ENCODE data around the gene LRP1.

The LRP1 gene

DNA sequence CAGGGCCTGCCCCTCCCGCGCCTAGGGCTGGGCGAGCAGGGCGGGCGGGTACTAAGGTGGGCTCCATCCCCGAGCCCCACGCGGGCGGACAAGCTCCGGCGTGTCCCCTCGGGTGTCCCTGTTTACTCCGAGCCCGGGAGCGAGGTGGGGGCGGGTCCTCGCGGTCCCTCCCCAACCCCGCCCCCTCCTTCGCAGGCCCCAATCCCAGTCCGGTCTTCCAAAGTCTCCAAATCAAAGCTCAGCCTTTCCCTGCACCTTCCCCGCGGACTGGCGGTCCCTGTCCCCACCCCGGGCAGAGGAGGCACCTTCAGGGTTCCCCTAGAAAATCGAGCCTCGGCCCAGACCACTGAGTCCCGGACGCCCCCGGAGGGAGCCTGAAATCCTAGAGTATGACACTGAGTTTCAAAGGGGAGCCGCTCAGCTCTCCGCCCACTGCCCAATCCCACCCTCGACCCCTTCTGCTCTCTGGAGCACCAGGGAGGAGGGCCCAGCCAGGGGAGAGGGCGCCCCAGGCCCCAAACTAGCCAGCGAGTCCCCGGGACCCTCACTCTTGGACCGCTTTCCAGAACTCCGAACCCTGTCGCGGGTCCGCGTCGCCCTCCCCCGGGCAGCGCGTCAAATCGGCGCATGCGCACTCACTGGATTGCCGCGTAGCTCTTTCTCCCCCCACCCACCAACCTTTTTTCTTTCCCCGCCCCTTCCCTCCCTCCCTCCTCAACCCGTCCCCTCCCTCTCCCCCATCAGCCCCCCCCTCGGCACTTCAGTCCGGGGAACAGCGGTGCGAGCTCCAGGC, at the start of gene LRP1:
TSS of gene LRP1 (plus strand) at position 758 of the 793 bp plus-strand sequence. CDS start 482 bp downstream, outside the sequence.
- peak; percentile 78 for DNase-seq (ENCODE audit: low spot score)

DNA sequence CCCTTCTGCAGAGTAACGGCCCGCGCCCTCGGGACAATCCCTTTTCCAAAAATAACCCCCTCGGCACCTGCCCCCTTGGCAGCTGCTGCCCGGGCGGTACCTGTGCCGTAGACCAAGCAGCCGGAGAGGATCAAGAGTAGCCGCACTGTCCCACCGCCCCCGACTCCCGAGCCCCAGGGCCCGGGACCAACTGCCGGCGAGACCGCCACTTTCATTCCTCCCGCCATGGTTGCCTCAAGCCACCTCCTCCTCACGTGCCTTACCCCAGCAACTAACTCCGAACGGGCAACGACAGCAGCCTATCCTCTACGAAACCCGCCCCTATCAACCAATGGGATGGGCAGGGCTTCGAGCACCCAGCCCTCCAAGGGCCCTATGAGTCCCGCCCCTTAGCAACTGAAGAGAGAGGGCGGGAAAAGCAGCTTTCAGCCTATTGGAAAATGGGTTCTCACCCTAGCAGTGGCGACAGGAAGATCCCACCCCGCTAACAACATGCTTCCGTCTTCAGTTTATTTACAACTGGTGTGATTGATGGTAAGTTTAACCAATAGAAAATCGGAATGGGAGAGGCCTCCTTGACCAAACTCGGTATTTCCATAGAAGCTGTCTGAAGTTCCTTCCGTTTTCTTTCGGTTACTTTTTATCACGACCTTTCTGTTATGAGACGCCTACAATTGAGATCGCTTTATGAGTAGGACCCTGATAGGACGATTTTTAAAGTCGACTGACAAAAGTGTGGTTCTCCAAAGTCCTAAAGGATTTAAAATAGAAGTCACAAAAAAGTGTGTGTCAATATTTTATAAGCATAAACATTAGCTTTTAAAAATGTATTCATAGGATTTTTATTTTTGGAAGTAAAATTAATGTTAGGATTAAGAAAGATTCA, 49.5 kb upstream of the LRP1 start, which contains the start of gene NEMP1:
TSS of gene NEMP1 (minus strand) at position 273 of the 886 bp plus-strand sequence. CDS start at position 227, 46 bp downstream.
- DNase-seq (ENCODE audit: low spot score), result peak; percentile 99

DNA sequence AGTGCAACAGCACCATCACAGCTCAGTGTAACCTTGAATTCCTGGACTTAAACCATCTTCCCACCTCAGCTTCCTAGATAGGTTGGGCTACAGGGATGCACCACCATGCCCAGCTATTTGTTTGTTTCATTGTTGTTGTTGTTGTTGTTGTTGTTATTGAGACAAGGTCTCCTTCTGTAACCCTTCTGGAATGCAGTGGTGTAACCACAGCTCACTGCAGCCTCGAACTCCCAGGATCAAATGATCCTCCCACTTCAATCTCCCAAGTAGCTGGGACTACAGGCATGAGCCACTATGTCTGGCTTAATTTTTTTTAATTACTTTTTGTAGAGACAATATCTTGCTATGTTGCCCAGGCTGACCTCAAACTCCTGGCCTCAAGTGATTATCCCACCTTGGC, 48.5 kb upstream of the LRP1 start:
- DNase-seq (ENCODE audit: low spot score), result no peak

DNA sequence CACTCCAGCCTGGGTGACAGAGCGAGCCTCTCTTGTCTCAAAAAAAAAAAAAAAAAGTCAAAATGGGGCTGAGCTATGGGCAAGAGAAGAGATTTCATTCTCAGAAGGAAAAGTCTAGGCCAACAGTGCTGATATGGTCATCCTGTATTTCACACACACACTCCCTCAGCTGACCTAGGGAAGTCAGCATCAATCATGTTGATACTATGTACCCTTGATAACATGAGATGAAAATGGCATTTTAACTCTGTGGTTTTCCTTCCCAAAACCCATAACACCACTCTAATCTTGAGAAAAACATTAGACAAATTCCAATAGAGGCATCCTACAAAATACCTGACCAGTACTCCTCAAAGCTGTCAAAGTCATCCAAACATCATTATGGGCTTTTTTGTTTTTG, 47.4 kb upstream of the LRP1 start:
- DNase-seq (ENCODE audit: low spot score), result no peak

DNA sequence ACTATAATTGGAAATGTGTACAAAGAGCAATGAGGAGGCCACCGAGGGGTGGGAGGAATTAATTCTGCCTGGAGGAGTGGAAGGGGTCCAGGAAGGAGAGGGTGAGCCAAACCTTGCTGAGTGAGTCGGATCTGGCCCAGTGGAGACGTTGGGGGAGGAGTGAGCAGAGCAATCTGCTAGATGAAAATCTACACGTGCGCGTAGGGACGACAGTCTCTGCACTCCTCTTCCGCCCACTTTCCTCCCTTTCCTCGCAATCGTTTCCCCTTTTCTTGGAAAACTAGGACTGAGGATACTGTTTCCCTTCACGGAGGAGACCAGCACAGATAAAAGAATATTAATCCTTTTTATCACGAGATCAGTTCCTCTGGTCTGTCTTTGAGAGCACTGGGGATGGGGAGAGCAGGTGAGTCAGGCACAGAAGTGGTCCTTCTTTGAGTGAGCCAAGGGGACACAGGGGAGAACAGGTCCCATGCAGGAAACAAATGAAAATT, 42.2 kb upstream of the LRP1 start:
- no peak for DNase-seq (ENCODE audit: low spot score)

DNA sequence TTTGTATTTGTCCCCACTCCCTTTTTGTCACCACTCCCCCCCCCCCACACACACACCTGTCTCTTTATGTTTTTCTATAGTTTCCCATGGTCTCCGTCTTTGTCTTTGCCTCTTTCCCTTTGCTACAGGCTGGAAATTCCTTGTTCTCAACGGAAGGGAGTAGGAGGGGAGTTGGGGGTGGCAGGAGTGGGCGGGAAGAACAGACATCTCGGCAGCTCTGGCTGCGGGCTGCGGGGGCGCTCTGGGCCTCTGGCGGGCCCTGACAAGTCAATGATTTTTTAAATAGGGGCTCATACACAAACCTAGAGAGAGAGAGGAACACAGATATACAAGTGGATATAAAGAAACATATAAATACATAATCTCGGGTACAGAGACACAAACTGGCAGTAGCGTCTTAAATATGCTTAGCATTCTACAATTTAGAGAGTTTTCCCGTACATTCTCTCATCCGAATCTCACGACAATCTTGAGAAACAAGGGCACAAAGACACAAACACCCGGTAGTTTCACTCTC, 41.7 kb upstream of the LRP1 start:
- peak; percentile 43 for DNase-seq (ENCODE audit: low spot score)

DNA sequence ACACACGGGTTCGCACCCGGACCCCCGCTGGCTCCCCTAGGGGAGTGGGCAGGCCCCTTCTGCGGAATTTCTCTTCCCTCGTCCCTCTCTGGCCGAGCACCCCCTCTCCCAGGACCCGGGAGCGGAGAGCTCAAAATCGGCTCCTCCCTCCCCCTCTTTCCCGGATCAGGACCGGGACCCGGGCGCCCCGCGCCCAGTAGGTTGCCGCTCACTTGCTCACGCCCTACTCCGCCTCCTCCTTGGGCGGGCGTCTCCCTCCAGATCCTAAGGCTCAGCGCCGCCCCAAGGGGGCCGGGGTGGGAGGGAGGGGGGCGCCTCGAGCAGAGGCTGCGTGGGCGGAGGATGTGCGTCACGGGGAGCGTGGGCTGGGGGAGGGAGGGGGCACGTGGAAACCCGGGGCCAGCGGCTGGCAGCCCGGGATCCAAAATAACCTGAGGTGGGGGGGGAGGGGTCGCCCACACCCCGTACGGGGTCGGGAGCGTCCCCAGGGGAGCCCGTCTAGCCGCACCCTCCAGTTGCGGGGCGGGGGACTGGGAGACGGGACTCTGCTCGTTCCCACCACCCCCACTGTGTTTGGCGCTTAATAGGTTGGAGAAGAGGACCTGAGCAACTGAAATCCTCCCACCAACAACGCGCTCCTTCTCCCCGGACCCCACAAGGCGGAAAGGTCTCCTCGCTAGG, 41.1 kb upstream of the LRP1 start:
- DNase-seq (ENCODE audit: low spot score), result peak; percentile 87

DNA sequence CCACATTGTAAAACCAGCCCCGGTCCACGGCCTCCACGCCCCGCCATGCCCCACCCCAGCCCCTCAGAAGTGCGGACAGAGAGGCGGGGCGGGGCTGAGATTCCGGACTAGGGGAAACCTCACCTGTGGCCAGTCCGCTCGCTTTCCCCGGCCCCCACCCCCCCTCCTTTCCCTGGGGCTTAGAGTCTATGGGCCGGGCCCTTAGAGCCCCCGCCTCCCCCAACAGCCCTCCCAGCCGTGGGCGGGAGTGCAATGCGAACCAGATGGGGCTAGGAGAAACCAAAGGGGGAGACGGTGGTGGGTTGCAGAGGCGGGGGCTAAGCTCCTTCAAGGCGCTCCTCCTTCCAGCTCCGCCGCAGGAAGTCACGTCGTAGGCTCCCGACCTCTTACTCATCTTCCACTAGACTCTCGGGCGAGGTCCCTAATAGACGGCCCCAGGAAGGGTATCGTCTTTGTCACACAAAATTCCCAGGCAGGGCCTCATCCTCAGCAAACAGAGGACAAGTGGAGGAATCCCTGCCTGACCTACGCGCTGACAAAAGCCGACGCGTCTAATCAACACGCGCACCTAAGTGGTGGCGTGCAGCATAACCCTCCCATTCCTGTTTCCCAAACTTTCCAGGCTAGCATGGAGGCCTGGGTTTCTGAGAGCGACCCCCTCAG, 40.5 kb upstream of the LRP1 start:
- peak; percentile 60 for DNase-seq (ENCODE audit: low spot score)

DNA sequence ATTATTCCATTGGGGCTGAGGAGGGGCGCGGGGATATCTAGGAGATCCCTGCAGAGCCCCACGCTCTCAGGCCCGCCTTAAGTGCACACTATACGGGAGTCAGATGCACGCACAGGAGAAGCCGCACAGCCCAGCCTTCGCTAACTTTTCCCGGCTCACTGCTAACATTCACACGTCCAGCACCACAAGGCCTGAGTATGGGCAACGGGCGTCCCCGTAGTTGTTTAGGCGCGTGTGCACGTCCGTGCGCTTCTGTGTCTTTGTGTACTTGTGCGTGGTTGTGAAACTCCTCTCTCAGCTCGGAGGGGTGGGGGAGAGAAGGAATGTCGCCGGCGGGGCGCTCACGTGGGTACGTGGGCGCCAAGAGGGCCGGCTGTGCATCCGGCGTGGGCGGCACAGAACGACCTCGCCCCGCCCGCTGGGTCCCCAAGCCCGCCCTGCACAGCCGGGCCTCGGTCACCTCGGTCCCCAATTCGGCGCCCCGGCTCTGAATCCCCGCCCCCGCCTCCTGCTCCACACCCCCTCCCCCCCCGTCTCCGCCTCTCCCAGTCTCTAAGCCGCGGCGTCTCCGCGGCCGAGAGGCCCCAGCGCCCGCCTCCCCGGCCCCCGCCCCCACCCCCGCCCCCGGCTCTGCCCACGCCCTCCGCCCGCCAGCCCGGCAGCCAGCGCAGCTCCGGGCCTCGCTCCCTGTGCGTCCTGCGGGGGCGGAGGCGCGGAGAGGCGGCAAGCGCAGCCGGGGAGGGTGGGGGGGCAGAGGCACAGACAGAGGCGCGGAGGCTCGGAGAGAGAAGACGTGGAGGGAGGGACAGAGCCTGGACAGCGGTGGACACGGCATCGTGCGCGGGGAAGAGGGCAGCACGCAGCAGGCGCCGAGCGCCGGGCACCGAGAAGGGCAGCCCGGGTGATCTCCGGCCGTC, 39.7 kb upstream of the LRP1 start, which contains the start of gene NAB2:
TSS of gene NAB2 (plus strand) at position 761 of the 917 bp plus-strand sequence. CDS start 158 bp downstream, outside the sequence.
- peak; percentile 95 for DNase-seq (ENCODE audit: low spot score)

DNA sequence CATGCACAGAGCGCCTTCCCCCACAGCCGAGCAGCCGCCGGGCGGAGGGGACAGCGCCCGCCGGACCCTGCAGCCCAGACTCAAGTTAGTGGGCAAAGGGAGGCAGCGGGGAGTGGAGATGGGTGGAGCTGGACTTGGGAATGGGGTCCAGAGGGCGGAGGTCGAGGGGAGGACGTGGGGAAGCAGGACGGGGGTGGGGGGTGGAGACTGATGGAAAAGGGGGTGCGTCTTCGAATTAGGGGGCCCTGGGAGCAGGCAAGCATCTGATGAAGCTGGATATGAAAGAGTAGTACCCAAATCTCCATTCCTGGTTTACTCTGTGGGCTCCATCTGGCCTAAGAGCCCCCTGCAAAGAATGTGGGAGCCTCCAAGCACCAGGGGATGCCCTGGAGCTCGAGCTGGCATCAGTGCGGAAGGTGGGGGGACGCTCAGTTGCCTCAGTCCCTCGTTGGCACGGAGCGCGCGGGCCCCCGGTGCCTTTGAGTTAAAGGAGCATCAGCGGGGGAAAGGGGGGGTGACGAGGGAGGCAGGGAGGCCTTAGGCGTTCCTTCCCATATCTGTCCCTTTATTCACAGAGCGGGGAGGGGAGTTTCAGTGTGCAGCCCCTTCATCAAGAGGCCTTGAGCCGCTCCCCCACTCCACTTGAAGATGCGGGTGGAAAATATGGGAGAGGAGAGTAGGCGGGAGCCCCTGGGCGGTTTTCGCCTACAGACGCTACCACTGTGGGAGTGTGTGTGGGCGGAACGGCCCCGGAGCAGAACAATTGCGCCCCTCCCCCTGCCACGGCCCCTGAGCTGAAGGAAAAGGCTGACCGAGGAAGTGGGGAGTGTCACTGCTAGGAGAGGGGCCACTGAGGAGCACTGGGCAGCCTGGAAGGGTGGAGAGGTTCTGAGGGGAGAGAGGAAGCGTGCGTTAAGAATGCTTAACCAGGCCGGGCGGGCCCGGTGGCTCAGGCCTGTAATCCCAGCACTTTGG, 38.7 kb upstream of the LRP1 start:
- DNase-seq (ENCODE audit: low spot score), result no peak

DNA sequence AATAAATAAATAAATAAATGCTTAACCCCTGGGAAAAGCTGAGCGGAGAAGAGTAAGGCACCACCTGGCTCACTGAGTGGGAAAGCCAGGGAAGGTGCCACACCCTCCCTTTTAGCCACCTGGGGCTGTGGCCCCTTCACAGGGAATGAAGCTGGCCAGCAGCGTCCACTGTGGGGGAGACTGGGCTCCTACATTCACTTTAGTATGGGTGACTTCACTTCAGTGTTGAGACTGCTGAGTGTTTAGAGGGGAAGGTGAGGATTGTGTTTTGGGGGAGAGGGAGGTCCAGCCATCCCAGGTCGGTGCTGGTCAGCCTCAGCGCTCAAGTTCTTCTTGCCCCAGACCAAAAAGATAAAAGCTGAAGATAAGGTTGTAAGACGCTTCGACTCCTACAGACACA, 37.8 kb upstream of the LRP1 start:
- no peak for DNase-seq (ENCODE audit: low spot score)

DNA sequence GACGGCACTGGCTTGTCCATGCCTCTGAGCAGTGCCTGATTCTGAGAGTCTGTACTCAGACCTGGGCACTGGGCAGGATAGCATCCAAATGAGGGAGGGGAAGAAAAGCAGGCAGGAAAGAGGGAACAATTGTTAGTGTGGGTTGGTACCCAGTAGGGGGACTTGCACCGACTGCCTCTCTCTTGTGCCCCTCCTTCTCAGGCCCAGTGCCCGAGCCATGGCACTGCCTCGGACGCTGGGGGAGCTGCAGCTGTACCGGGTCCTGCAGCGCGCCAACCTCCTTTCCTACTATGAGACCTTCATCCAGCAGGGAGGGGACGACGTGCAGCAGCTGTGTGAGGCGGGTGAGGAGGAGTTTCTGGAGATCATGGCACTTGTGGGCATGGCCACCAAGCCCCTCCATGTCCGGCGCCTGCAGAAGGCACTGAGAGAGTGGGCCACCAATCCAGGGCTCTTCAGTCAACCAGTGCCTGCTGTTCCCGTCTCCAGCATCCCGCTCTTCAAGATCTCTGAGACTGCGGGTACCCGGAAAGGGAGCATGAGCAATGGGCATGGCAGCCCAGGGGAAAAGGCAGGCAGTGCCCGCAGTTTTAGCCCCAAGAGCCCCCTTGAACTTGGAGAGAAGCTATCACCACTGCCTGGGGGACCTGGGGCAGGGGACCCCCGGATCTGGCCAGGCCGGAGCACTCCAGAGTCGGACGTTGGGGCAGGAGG, 37.2 kb upstream of the LRP1 start:
- DNase-seq (ENCODE audit: low spot score), result no peak

DNA sequence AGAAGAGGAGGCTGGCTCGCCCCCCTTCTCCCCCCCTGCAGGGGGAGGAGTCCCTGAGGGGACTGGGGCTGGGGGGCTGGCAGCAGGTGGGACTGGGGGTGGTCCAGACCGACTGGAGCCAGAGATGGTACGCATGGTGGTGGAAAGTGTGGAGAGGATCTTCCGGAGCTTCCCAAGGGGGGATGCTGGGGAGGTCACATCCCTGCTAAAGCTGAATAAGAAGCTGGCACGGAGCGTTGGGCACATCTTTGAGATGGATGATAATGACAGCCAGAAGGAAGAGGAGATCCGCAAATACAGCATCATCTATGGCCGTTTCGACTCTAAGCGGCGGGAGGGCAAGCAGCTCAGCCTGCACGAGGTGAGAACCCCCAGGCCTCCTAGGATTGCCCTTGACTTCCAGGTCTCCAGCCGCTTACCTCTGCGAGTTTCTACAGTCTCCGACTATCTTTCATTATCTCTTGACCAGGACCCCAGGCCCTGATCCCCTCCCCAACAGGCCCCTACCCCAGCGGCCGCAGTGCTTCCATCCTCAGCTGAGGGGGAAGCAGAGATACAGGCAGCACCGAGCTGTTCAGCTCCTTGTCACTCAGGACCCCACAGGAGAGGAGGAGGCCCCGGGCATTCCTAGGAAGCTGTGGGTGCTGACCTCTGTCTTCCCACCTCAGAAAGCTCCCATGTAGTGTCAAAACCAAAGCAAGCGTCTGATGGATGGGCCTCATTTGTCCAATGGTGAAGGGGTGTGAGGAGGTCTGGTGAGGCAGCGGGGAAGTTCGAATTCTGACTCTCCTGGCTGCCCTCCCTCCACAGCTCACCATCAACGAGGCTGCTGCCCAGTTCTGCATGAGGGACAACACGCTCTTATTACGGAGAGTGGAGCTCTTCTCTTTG, 36.4 kb upstream of the LRP1 start:
- no peak for DNase-seq (ENCODE audit: low spot score)

DNA sequence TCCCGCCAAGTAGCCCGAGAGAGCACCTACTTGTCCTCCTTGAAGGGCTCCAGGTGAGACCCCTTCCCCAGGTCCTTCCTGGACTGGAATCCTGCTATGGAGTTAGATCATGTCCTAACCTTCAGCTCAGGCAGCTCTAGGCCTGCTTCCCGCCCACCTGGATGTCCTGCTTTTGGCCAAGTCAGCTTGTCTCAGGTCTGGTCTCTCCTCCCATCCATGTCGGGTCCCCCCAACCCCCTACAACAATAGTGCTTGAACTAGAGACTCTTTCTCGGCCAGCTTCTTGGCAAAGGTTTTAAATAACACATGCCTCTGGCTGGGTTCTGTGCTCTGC, 35.8 kb upstream of the LRP1 start:
- DNase-seq (ENCODE audit: low spot score), result no peak

DNA sequence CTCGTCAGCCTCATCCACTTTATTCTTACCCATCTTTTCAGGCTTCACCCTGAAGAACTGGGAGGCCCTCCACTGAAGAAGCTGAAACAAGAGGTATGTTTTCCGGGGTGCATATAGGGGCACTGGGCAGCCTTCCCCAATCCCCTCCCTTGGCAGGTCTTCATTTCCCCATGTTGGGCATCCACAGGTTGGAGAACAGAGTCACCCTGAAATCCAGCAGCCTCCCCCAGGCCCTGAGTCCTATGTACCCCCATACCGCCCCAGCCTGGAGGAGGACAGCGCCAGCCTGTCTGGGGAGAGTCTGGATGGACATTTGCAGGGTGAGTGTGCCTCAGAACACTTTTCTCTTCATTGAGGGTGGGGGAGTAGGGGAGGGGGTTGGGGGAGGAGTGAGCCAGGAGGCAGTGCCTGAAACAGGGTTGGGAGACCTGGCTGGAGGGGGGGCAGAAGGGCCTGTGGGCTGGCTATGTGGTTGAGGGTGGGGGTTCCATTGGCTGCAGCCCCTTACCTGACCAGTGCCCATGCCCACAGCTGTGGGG, 35.3 kb upstream of the LRP1 start:
- no peak for DNase-seq (ENCODE audit: low spot score)

DNA sequence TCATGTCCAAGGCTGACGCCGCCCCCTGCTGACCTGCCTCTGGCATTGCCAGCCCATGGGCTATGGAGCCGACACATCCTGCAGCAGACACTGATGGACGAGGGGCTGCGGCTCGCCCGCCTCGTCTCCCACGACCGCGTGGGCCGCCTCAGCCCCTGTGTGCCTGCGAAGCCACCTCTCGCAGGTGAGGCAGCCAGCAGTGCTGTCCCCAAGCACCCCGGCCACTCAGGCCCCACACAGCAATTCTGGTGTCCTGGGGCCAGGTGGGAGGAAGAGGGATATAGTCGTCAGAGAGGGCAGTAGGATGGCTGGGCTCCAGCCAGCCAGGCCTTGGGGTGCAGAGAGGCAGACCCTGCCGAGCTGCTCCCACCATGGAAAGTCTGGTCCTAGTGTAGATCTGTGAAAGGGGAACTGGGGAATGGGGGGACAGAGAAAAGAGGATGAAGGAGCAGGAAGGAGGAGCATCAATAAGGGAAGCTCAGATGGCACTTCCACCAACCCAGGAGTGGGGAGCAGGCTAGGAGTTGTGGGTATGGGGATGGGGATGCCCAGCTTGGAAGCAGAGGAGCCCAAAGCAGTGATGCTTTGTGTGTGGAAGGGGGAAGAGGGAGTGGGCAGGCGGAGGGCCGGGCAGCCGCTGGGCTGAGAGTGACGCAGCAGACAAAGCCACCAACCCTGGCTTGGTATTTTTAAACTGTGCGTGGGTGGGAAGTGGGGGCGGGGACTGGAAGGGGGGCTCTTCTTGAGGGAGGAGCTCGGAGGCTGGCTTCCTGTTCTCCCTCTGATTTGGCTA, 34.7 kb upstream of the LRP1 start:
- DNase-seq (ENCODE audit: low spot score), result peak; percentile 53

Measured in CD4-positive, alpha-beta T cell treated with Interleukin-15 for 4 hours (primary cell).